GM12873 (cell line): ENCODE data around the gene PYGO2.

Source experiments
- CTCF ChIP-seq: IDR thresholded peaks from 2 replicates; pipeline ENCODE4 v1.5.1; 2012; ENCODE audit warnings: low read depth, mild to moderate bottlenecking, moderate library complexity, low read length, control low read depth; ENCODE audit not compliant: insufficient read depth; ENCODE audit errors: missing control alignments

Gene PYGO2

GRCh38 chr1:154982897-154983648, 21.5 kb upstream of the PYGO2 start, which contains the start of gene FLAD1:
Gene FLAD1 (plus strand): TSS chr1:154983344. CDS start chr1:154983695, 351 bp downstream.
- no peak for TF ChIP-seq CTCF

- no peak for TF ChIP-seq CTCF
Observed at GRCh38 chr1:154982341-154982740, 20.8 kb upstream of the PYGO2 start.

- TF ChIP-seq CTCF: no peak
Observed at GRCh38 chr1:154978360-154978759, 16.8 kb upstream of the PYGO2 start.

GRCh38 chr1:154975409-154976059, 14.0 kb upstream of the PYGO2 start:
- TF ChIP-seq CTCF: no peak

GRCh38 chr1:154974808-154975408, 13.3 kb upstream of the PYGO2 start:
- no peak for TF ChIP-seq CTCF

- TF ChIP-seq CTCF: no peak
Observed at GRCh38 chr1:154974102-154974807, 12.7 kb upstream of the PYGO2 start, which contains the start of gene CKS1B. Gene CKS1B (plus strand): TSS chr1:154974681. CDS start chr1:154974746, 65 bp downstream.

- peak; percentile 15 for TF ChIP-seq CTCF
Observed at GRCh38 chr1:154973344-154974101, 11.9 kb upstream of the PYGO2 start.
